K562 (cell line): ENCODE results near the gene SPDYE16. TPM values are rescaled to one million over a fixed set of nuclear protein-coding genes. Genes with fewer than 3 reads are reported as not detected.

ENCODE experiments used
- ARID4B ChIP-seq: sonication (generic); formaldehyde crosslinking; IDR thresholded peaks from 2 replicates; pipeline ENCODE4 v1.8.0; 2022; ENCODE audit warnings: mild to moderate bottlenecking, missing genetic modification reagents
- CBX1 ChIP-seq: sonication (generic); IDR thresholded peaks from 2 replicates; pipeline ENCODE4 v1.6.1; 2016; ENCODE audit warnings: antibody characterized with exemption, low read depth, mild to moderate bottlenecking
- EGR1 ChIP-seq: fragments of 450-650 bp; conservative IDR thresholded peaks from 2 replicates; pipeline ENCODE4 v1.6.1; 2017; ENCODE audit warnings: mild to moderate bottlenecking
- MLLT1 ChIP-seq, 2 experiments: fragments of 450-650 bp; IDR thresholded peaks; 2 replicates each; pipeline ENCODE4 v1.6.1; 2016
- NFRKB ChIP-seq: fragments of 450-650 bp; IDR thresholded peaks from 2 replicates; pipeline ENCODE4 v1.6.1; 2016; ENCODE audit warnings: low read depth
- NRF1 ChIP-seq, 2 experiments: fragments of 450-650 bp; IDR thresholded peaks in 1 of 2; conservative IDR thresholded peaks in 1 of 2; 2 replicates each; pipeline ENCODE4 v1.6.1; 2014; ENCODE audit warnings: mild to moderate bottlenecking in 2 of 2
- PHF8 ChIP-seq: fragments of 200-600 bp; sonication (generic); IDR thresholded peaks from 2 replicates; pipeline ENCODE4 v1.6.1; 2012; ENCODE audit warnings: mixed run types, mild to moderate bottlenecking, inconsistent platforms, low read length, moderate library complexity, borderline replicate concordance
- POU5F1 ChIP-seq: fragments of 150-350 bp; IDR thresholded peaks from 2 replicates; pipeline ENCODE4 v1.6.1; 2014; ENCODE audit warnings: borderline replicate concordance, low read length, low read depth, mild to moderate bottlenecking; ENCODE audit not compliant: partially characterized antibody
- SMAD4 ChIP-seq: fragments of 250-450 bp; sonication (Bioruptor Pico); conservative IDR thresholded peaks from 2 replicates; pipeline ENCODE4 v1.8.0; 2021; ENCODE audit warnings: inconsistent platforms, mild to moderate bottlenecking, moderate library complexity
- USF1 ChIP-seq: sonication (generic); formaldehyde crosslinking; IDR thresholded peaks from 2 replicates; pipeline ENCODE4 v1.9.0; 2022; ENCODE audit warnings: mild to moderate bottlenecking, missing genetic modification reagents
- ZNF76 ChIP-seq: fragments of 250-450 bp; sonication (Bioruptor Pico); IDR thresholded peaks from 2 replicates; pipeline ENCODE4 v1.4.0; 2020; ENCODE audit warnings: mild to moderate bottlenecking, moderate library complexity, borderline replicate concordance
- polyA plus RNA-seq, 8 experiments: library from polyadenylated mRNA; depleted of rRNA in 4 of 8; stranded (reverse) in 5 of 8; unstranded in 3 of 8; fragments of >200 nt; fragmentation: Nextera tagmentation in 2 of 8; fragmentation: Illumina TruSeq in 1 of 8; extraction: Ambion mirVana in 2 of 8; extraction: Trizol in 1 of 8; gene quantifications; 2 replicates each; pipeline versions ENCODE4 v1.2.1 to v1.2.3, GENCODE V29; 2011 to 2014; ENCODE audit warnings: inconsistent platforms in 1 of 8, missing spikeins in 1 of 8
- total RNA-seq, 7 experiments: library from RNA; depleted of rRNA in 6 of 7; stranded (reverse); fragments of >200 nt in 6 of 7; fragmentation: Illumina TruSeq in 2 of 7; extraction: Trizol in 2 of 7; gene quantifications; 2 replicates each; pipeline versions ENCODE4 v1.2.1 to v1.2.3, GENCODE V29; 2011 to 2021; ENCODE audit warnings: low replicate concordance in 1 of 7

The SPDYE16 gene
- total and polyA plus RNA-seq, 9 of the 15 experiments (the other 6 are each of a cell fraction or from before 2014, with no cell fraction given): 0.04 to 0.13 (median 0.06) TPM; not detected in 4

GRCh38 chr7:76549025-76549854 lies 6.1 kb upstream of the SPDYE16 start (continued):
- TF ChIP-seq MLLT1 (IDR thresholded peaks at IDR 0.05) (peak in 1 of 2 experiments; percentile 60; a peak in 1 of 4 replicates), USF1 (CRISPR knock-in tag) (peak; percentile 21; the same call in 1 of the 2 replicates), CBX1 (peak; percentile 51; the same call in 1 of the 2 replicates), PHF8 (peak; percentile 50; the same call in 1 of the 2 replicates), POU5F1 (peak; percentile 27), NRF1 (conservative IDR thresholded peaks at IDR 0.05 in 1 of 2, IDR thresholded peaks at IDR 0.05 in 1 of 2) (peak; percentile 99), EGR1 (peak; percentile 90), NFRKB (peak; percentile 4; the same call in 1 of the 2 replicates), ZNF76 (CRISPR knock-in tag) (peak; percentile 28; the same call in 1 of the 2 replicates), ARID4B (CRISPR knock-in tag) (peak; percentile 70), SMAD4 (CRISPR knock-in tag) (peak; percentile 45; the same call in 1 of the 2 replicates)
